ENCODE results near the gene NKPD1. TPM values are rescaled to one million over a fixed set of nuclear protein-coding genes. Genes with fewer than 3 reads are reported as not detected.

The NKPD1 gene
- total RNA-seq: under 0.01 TPM in 1 of 2 replicates, not detected in the other

GRCh38 chr19:45160870-45161737 lies at the start of gene NKPD1:
Gene NKPD1 (minus strand): TSS chr19:45160982. CDS start chr19:45160150, 832 bp downstream.

GRCh38 chr19:45178262-45179071 lies 17.7 kb upstream of the NKPD1 start, which contains the start of gene BLOC1S3:
Gene BLOC1S3 (plus strand): TSS chr19:45178784. CDS start chr19:45179297, 513 bp downstream.

GRCh38 chr19:45177817-45178261 lies 17.1 kb upstream of the NKPD1 start, which contains the start of gene TRAPPC6A:
Gene TRAPPC6A (minus strand): TSS chr19:45178237. CDS start chr19:45178218, 19 bp downstream.

Other genes starting within 250 kb of the NKPD1 start
- 0.52 and 0.86 TPM in 2 replicates for gene APOC1, start 246.4 kb downstream of the NKPD1 start, total RNA-seq
- gene APOC4, start 218.7 kb downstream of the NKPD1 start, total RNA-seq: not detected in 2 replicates
- not detected in 2 replicates for gene APOC2, start 214.9 kb downstream of the NKPD1 start, total RNA-seq
- 35.1 and 37.4 TPM in 2 replicates for gene CLPTM1, start 205.6 kb downstream of the NKPD1 start, total RNA-seq
- 6.9 and 8.0 TPM in 2 replicates for gene RELB, start 159.5 kb downstream of the NKPD1 start, total RNA-seq
- gene CLASRP, start 121.9 kb downstream of the NKPD1 start, total RNA-seq: 18.2 and 27.3 TPM in 2 replicates
- gene ZNF296, start 84.5 kb downstream of the NKPD1 start, total RNA-seq: 0.11 TPM in 1 of 2 replicates, not detected in the other
- gene GEMIN7, start 81.7 kb downstream of the NKPD1 start, total RNA-seq: 13.2 and 20.1 TPM in 2 replicates
- gene PPP1R37, start 67.8 kb downstream of the NKPD1 start, total RNA-seq: 24.0 and 24.6 TPM in 2 replicates
- 7.7 and 8.4 TPM in 2 replicates for gene TRAPPC6A, start 17.3 kb upstream of the NKPD1 start, total RNA-seq
- gene BLOC1S3, start 17.8 kb upstream of the NKPD1 start, total RNA-seq: 6.1 and 7.6 TPM in 2 replicates
- under 0.01 TPM in 1 of 2 replicates, not detected in the other for gene EXOC3L2, start 84.4 kb upstream of the NKPD1 start, total RNA-seq
- 12.0 and 14.0 TPM in 2 replicates for gene MARK4, start 90.3 kb upstream of the NKPD1 start, total RNA-seq
- 0.11 TPM in 1 of 2 replicates, not detected in the other for gene CKM, start 161.9 kb upstream of the NKPD1 start, total RNA-seq
- gene KLC3, start 179.8 kb upstream of the NKPD1 start, total RNA-seq: 0.11 and 0.26 TPM in 2 replicates
- gene ERCC2, start 209.6 kb upstream of the NKPD1 start, total RNA-seq: 29.7 and 32.8 TPM in 2 replicates
- gene PPP1R13L, start 244.1 kb upstream of the NKPD1 start, total RNA-seq: 8.0 and 12.3 TPM in 2 replicates
- 4.2 and 4.6 TPM in 2 replicates for gene POLR1G, start 245.7 kb upstream of the NKPD1 start, total RNA-seq